Activated naive CD4-positive, alpha-beta T cell treated with anti-CD3 and anti-CD28 coated beads, Interleukin-2, amount 50 U/mL, for 16 hours (primary cell): ENCODE results near the gene CARNS1.
A peak's percentile ranks its signal among the peaks of the same experiment; 100 is the strongest.

Experiments
- DNase-seq: peaks from one replicate; pipeline ENCODE4 v3.0.0-alpha.2; 2020

CARNS1 gene

GRCh38 chr11:67415501-67416304, at the start of gene CARNS1:
CARNS1 (plus strand) TSS chr11:67415678; CDS start chr11:67416200, 522 bp downstream.
- no peak for DNase-seq

GRCh38 chr11:67365736-67366444, 49.6 kb upstream of the CARNS1 start:
- no peak for DNase-seq

GRCh38 chr11:67366546-67366945, 48.9 kb upstream of the CARNS1 start:
- DNase-seq, result no peak

- no peak for DNase-seq
These were observed 48.3 kb upstream of the CARNS1 start for GRCh38 chr11:67366961-67367760.

GRCh38 chr11:67367761-67368227, 47.7 kb upstream of the CARNS1 start:
- no peak for DNase-seq

- DNase-seq, result no peak
These were observed 46.9 kb upstream of the CARNS1 start for GRCh38 chr11:67368621-67369020.

- no peak for DNase-seq
These were observed 46.2 kb upstream of the CARNS1 start for GRCh38 chr11:67369275-67369674.

- DNase-seq, result no peak
These were observed 45.6 kb upstream of the CARNS1 start for GRCh38 chr11:67369801-67370284.

- DNase-seq, result no peak
These were observed 45.0 kb upstream of the CARNS1 start for GRCh38 chr11:67370351-67371076.

- no peak for DNase-seq
These were observed 44.1 kb upstream of the CARNS1 start for GRCh38 chr11:67371189-67371910.

- DNase-seq, result no peak
These were observed 43.6 kb upstream of the CARNS1 start for GRCh38 chr11:67371911-67372320.

- no peak for DNase-seq
These were observed 43.0 kb upstream of the CARNS1 start for GRCh38 chr11:67372321-67372992.

- DNase-seq, result no peak
These were observed 42.4 kb upstream of the CARNS1 start, which contains the start of gene CLCF1 for GRCh38 chr11:67372993-67373647. CLCF1 (minus strand) TSS chr11:67373598; CDS start chr11:67373539, 59 bp downstream.

- peak; percentile 58 for DNase-seq
These were observed 41.6 kb upstream of the CARNS1 start for GRCh38 chr11:67373648-67374570.

GRCh38 chr11:67374571-67375281, 40.8 kb upstream of the CARNS1 start:
- no peak for DNase-seq

GRCh38 chr11:67375320-67376055, 40.0 kb upstream of the CARNS1 start:
- no peak for DNase-seq

- DNase-seq, result no peak
These were observed 39.2 kb upstream of the CARNS1 start for GRCh38 chr11:67376063-67376820.
